ENCODE measurements around the gene HECTD1. TPM values are rescaled to one million over a fixed set of nuclear protein-coding genes. Genes with fewer than 3 reads are reported as not detected.
"Not testable (repeated sequence)": the region's sequence is repeated elsewhere in the genome, so short reads cannot be mapped to it uniquely, and the experiment has no call there.

HECTD1 gene
- total RNA-seq, 1 experiment from 2014 or later: 101 TPM

GRCh38 chr14:31068235-31068634, 139.4 kb downstream of the HECTD1 start:
- H3K9me3 ChIP-seq (ENCODE audit: control insufficient read depth, insufficient read depth, low read depth, low read length): no peaks in the 10 kb centered on the region
- H3K27me3 ChIP-seq (ENCODE audit: control insufficient read depth, insufficient read depth, low read length): no peaks in the 10 kb centered on the region
- DNase-seq (ENCODE audit: low read depth, low spot score) (no peak), ATAC-seq (no peak)
- H3K27ac ChIP-seq (ENCODE audit: low read length): no peak overlapping the region
- no peak for TF ChIP-seq TCF7L2 (IDR thresholded peaks at IDR 0.05; ENCODE audit: low read depth, low read length)
- ChIA-PET CTCF (no interaction called here), POLR2A (no interaction called here)
- BruUV-seq (replicated peaks): no TSS peak
- H3K4me1 ChIP-seq (ENCODE audit: control insufficient read depth, insufficient read depth, low read length): no peaks in the 10 kb centered on the region
- in situ Hi-C loops (cut with HindIII; ENCODE audit: low pct_unique_long_range_greater_than_20kb, low sequenced_read_pairs) (no loop called here), intact Hi-C loops (cut with micrococcal nuclease; ENCODE audit: unreplicated experiment) (no loop called here)
- no peaks in the 10 kb centered on the region for H3K36me3 ChIP-seq (ENCODE audit: control insufficient read depth, insufficient read depth, low read length)
- H3K4me3 ChIP-seq (ENCODE audit: low read depth in 2 of 2, low read length in 2 of 2): no peak overlapping the region

- H3K36me3 ChIP-seq (ENCODE audit: control insufficient read depth, insufficient read depth, low read length); intact Hi-C loops (cut with micrococcal nuclease; ENCODE audit: unreplicated experiment); CTCF ChIA-PET; H3K4me1 ChIP-seq (ENCODE audit: control insufficient read depth, insufficient read depth, low read length); DNase-seq (ENCODE audit: low read depth, low spot score); H3K27me3 ChIP-seq (ENCODE audit: control insufficient read depth, insufficient read depth, low read length); H3K4me3 ChIP-seq (ENCODE audit: low read depth in 2 of 2, low read length in 2 of 2); H3K9me3 ChIP-seq (ENCODE audit: control insufficient read depth, insufficient read depth, low read depth, low read length); POLR2A ChIA-PET; in situ Hi-C loops (cut with HindIII; ENCODE audit: low pct_unique_long_range_greater_than_20kb, low sequenced_read_pairs); ATAC-seq; H3K27ac ChIP-seq (ENCODE audit: low read length); BruUV-seq (replicated peaks): not testable (repeated sequence)
Measured at GRCh38 chr14:31062908-31063307, 144.7 kb downstream of the HECTD1 start.

GRCh38 chr14:31060253-31060875, 147.2 kb downstream of the HECTD1 start:
- no peaks in the 10 kb centered on the region for H3K9me3 ChIP-seq (ENCODE audit: control insufficient read depth, insufficient read depth, low read depth, low read length)
- DNase-seq (ENCODE audit: low read depth, low spot score) (no peak), ATAC-seq (no peak)
- TF ChIP-seq POLR2AphosphoS5 (IDR thresholded peaks at IDR 0.05; ENCODE audit: low read depth, low read length) (no peak), SIN3A (IDR thresholded peaks at IDR 0.05; ENCODE audit: borderline replicate concordance, insufficient read depth, low read depth, low read length) (no peak), CTCF (IDR thresholded peaks at IDR 0.05) (no peak), REST (IDR thresholded peaks at IDR 0.05; ENCODE audit: insufficient read depth in 1 of 2, low read depth in 2 of 2, low read length in 1 of 2) (no peak), TCF7L2 (IDR thresholded peaks at IDR 0.05; ENCODE audit: low read depth, low read length) (no peak)
- POLR2A ChIA-PET: no interaction called here
- no peak overlapping the region for H3K27ac ChIP-seq (ENCODE audit: low read length)
- H3K4me1 ChIP-seq (ENCODE audit: control insufficient read depth, insufficient read depth, low read length): no peaks in the 10 kb centered on the region; the same call in 1 of the 2 replicates
- in situ Hi-C loops (cut with HindIII; ENCODE audit: low pct_unique_long_range_greater_than_20kb, low sequenced_read_pairs): no loop called here
- H3K27me3 ChIP-seq (ENCODE audit: control insufficient read depth, insufficient read depth, low read length): no peaks in the 10 kb centered on the region
- intact Hi-C loops (cut with micrococcal nuclease; ENCODE audit: unreplicated experiment): no loop called here
- CTCF ChIA-PET: no interaction called here
- H3K36me3 ChIP-seq (ENCODE audit: control insufficient read depth, insufficient read depth, low read length): no peaks in the 10 kb centered on the region
- no TSS peak for BruUV-seq (replicated peaks)
- no peak overlapping the region for H3K4me3 ChIP-seq (ENCODE audit: low read depth in 2 of 2, low read length in 2 of 2)

Data from Panc1 (cell line).